SIG-M5 treated with dmso at 0.1 percent for 504 hours (cell line): ENCODE data around the gene OR2C1.

ENCODE experiments used
- DNase-seq: peaks from one replicate; lab custom pipeline; 2025; ENCODE audit not compliant: unreplicated experiment; lab: John Stamatoyannopoulos, UW

The OR2C1 gene

DNA sequence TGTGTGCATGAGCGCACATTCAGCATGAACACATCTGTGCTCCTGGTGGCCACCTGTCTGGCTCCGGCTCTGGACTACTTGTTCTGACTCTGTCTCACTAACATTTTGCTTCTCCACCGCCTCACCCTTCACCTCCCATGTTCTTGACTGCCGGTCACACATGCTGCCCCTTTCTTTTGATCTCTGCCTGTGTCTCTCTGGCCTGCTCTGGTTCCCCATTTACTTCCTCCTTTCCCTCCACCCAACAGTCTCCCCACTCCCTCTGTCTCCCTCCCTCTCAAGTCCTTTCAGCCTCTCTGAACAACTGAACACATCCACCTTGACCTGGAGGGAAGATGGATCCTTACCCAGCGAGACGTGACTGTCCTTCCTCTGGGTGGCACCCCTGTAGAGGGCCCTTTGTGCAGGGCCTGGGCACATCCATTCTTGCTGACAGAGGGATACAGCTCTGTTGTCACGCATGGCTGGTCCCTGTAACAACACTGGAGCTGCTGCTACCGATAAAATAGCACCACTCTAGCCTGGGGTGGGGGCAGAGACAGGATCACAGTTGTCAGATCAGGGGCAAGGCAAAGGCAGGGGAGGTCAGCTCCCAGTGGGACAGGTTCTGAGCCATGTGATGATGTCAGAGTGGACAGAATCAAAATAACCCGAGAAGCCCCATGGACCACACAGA is 34.1 kb downstream of the OR2C1 start:
- no peak for DNase-seq

GRCh38 chr16:3400446-3400778 is 44.7 kb downstream of the OR2C1 start:
- DNase-seq: no peak

DNA sequence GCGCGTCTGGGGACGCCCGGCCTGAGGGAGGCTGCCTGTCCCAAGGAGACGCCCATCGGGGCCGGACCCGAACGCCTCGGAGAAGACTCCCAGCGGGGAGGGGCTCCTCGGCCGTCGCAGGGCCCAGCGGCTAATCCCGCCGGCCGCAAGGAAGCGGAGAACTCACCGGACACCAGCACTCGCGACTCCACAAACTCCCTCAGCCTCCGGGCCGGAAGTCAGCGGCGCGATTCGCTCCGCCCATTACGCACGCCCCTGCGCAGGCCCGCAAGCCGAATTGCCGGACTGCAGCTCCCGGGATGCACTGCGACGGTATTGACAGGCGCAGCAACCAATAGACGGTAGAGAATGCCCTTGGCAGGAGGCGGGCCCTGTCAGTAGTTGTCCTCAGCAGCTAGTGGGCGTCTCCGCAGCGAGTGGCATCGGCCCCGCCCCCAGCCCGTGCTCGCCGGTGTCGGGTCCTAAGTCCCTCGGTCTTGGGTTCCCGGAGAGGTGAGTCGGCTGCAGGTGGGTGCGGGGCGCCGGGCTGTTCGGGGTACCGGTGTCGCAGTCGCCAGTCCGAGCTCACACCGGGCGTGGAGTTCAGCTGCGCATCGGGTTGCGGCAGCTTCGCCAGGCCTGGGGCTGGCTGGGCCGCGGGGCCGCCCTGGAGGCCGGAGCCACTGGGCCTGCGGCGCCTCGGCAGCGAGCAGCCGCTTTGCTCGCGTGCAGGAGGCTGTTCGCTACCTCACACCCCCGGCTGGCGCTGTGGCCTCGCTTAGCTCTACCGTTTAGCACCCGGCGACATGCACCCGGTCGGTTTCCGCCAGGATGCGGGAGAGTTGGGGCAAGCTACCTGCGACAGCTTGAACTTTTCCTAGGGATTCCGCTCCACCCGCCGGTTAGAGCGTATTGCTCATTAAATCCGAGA is 45.3 kb downstream of the OR2C1 start, which contains the start of the genes ZNF174 and ZSCAN32:
Gene ZNF174, plus strand, starts transcription at position 437 of the 910 bp plus-strand sequence. CDS start 790 bp downstream, outside the sequence.
Gene ZSCAN32, minus strand, starts transcription at position 226 of the 910 bp plus-strand sequence. CDS start 3,447 bp downstream, outside the sequence.
- DNase-seq: peak; percentile 98

GRCh38 chr16:3401719-3402397 is 46.2 kb downstream of the OR2C1 start:
- no peak for DNase-seq
